GM12878 (cell line): ENCODE measurements around the gene TBL3. TPM values are rescaled to one million over a fixed set of nuclear protein-coding genes. Genes with fewer than 3 reads are reported as not detected.

Experiments used
- ATAC-seq: fragments of 200-7000 bp; cut with Tn5 transposase; 3 replicates; pipeline ENCODE4 v1.9.1; 2020; ENCODE audit warnings: mild to moderate bottlenecking, moderate library complexity
- BruUV-seq: library from RNA; stranded (reverse); fragments of 400-500 nt; replicated peaks from 2 replicates; lab custom pipeline; 2021; lab: Mats Ljungman, UMichigan
- CTCF ChIA-PET: fragments of 300-600 bp; sonication (Branson Sonifier 250); formaldehyde crosslinking; extraction: SDS; loops from one replicate; lab custom pipeline; 2021; ENCODE audit warnings: inconsistent platforms; lab: Yijun Ruan, JAX
- POLR2A ChIA-PET: fragments of 350-600 bp; formaldehyde crosslinking; extraction: SDS; loops from one replicate; lab custom pipeline; 2021; ENCODE audit warnings: inconsistent platforms; lab: Charles Lee
- RAD21 ChIA-PET: fragments of 300-600 bp; sonication (Branson Sonifier 250); formaldehyde crosslinking; loops from one replicate; lab custom pipeline; 2023; ENCODE audit warnings: antibody characterized with exemption; ENCODE audit not compliant: unreplicated experiment; lab: Charles Lee
- SMC1A ChIA-PET: fragments of 300-600 bp; sonication (Branson Sonifier 250); formaldehyde crosslinking; loops from one replicate; lab custom pipeline; 2023; ENCODE audit not compliant: unreplicated experiment, uncharacterized antibody; lab: Charles Lee
- DNase-seq: peaks from one replicate; pipeline ENCODE4 v3.0.0-alpha.2; 2011; ENCODE audit warnings: low read depth, low spot score
- FAIRE-seq: peaks from 3 replicates; lab custom pipeline; 2011; peaks lifted over from hg19 to GRCh38; lab: Jason Lieb, UNC
- H2AFZ ChIP-seq: 2 replicates; pipeline ENCODE4 v1.6.0; 2011; ENCODE audit warnings: low read depth, low read length, control low read depth; ENCODE audit not compliant: control insufficient read depth
- H3K27ac ChIP-seq: 2 replicates; pipeline ENCODE4 v1.5.1; 2011; ENCODE audit warnings: control low read depth; ENCODE audit not compliant: control insufficient read depth, insufficient read depth
- H3K27me3 ChIP-seq, 2 experiments: replicated peaks in 1 of 2; 2 replicates each; pipeline versions ENCODE4 v1.6.0 to v1.6.1; 2011; ENCODE audit warnings: low read length in 1 of 2; ENCODE audit not compliant: control insufficient read depth in 2 of 2, insufficient read depth in 2 of 2
- H3K36me3 ChIP-seq, 2 experiments: 2 replicates each; pipeline ENCODE4 v1.5.1; 2011; ENCODE audit warnings: low read length in 1 of 2; ENCODE audit not compliant: control insufficient read depth in 2 of 2, insufficient read depth in 2 of 2
- H3K4me1 ChIP-seq: 2 replicates; pipeline ENCODE4 v1.6.1; 2011; ENCODE audit warnings: mild to moderate bottlenecking, low read length, moderate library complexity, mixed read lengths; ENCODE audit not compliant: control insufficient read depth, insufficient read depth
- H3K4me2 ChIP-seq: 2 replicates; pipeline ENCODE4 v1.6.0; 2011; ENCODE audit warnings: control low read depth; ENCODE audit not compliant: control insufficient read depth, insufficient read depth
- H3K4me3 ChIP-seq: fragments of 200-600 bp; sonication (generic); 2 replicates; pipeline ENCODE4 v1.5.1; 2016
- H3K79me2 ChIP-seq: 2 replicates; pipeline ENCODE4 v1.6.0; 2011; ENCODE audit warnings: low read length; ENCODE audit not compliant: control insufficient read depth, insufficient read depth
- H3K9ac ChIP-seq: 2 replicates; pipeline ENCODE4 v1.8.0; 2011; ENCODE audit warnings: low read length, control low read depth, mixed read lengths; ENCODE audit not compliant: control insufficient read depth, insufficient read depth
- H3K9me3 ChIP-seq: replicated peaks from 3 replicates; pipeline ENCODE4 v1.5.1; 2011; ENCODE audit warnings: mild to moderate bottlenecking, low read length; ENCODE audit not compliant: control insufficient read depth, insufficient read depth
- H4K20me1 ChIP-seq: 2 replicates; pipeline ENCODE4 v1.6.0; 2011; ENCODE audit not compliant: control insufficient read depth, insufficient read depth
- CEBPB ChIP-seq, 2 experiments: fragments of 150-350 bp in 1 of 2; IDR thresholded peaks; 2 replicates each; pipeline ENCODE4 v1.6.1; 2012 to 2014; ENCODE audit warnings: low read depth in 2 of 2, low read length in 2 of 2, borderline replicate concordance in 1 of 2, inconsistent platforms in 1 of 2
- NFIC ChIP-seq: IDR thresholded peaks from 2 replicates; pipeline ENCODE4 v1.6.1; 2012; ENCODE audit warnings: low read depth, mild to moderate bottlenecking, inconsistent platforms, low read length, moderate library complexity
- NR2C1 ChIP-seq: fragments of 450-650 bp; IDR thresholded peaks from 2 replicates; pipeline ENCODE4 v1.6.1; 2017; ENCODE audit warnings: antibody characterized with exemption, mild to moderate bottlenecking, moderate library complexity
- ZNF217 ChIP-seq: fragments of 450-650 bp; IDR thresholded peaks from 2 replicates; pipeline ENCODE4 v1.6.1; 2017; ENCODE audit warnings: antibody characterized with exemption, mild to moderate bottlenecking
- WGBS: methylation state at CpG from one replicate; pipeline ENCODE4 v1.1.6; 2016; ENCODE audit warnings: low lambda C conversion rate; ENCODE audit not compliant: insufficient replicate concordance, insufficient coverage; ENCODE audit errors: missing lambda C conversion rate; 5-methylcytosine and 5-hydroxymethylcytosine counted together
- in situ Hi-C: fragments of 300-500 bp; cut with MboI; formaldehyde crosslinking; loops from 9 replicates; pipeline ENCODE4 v1.14.3; 2018; ENCODE audit warnings: mixed read lengths
- intact Hi-C: fragments of 100-400 bp; cut with micrococcal nuclease; formaldehyde crosslinking; loops from one replicate; pipeline ENCODE4 v1.14.2; 2022; ENCODE audit not compliant: unreplicated experiment
- polyA plus RNA-seq, 11 experiments: library from polyadenylated mRNA; depleted of rRNA in 4 of 11; unstranded in 6 of 11; stranded (reverse) in 5 of 11; fragments of >200 nt; fragmentation: Nextera tagmentation in 4 of 11; fragmentation: Illumina TruSeq in 1 of 11; extraction: Ambion mirVana in 4 of 11; extraction: Trizol in 1 of 11; gene quantifications; 1 replicate in 1 of 11; 2 replicates in 10 of 11; pipeline versions ENCODE4 v1.2.1 to v1.2.3, GENCODE V29; 2011 to 2016; ENCODE audit warnings: inconsistent platforms in 2 of 11, missing spikeins in 2 of 11, low read depth in 1 of 11
- total RNA-seq, 4 experiments: library from RNA; depleted of rRNA in 3 of 4; stranded (reverse); fragments of >200 nt in 3 of 4; fragmentation: Illumina TruSeq in 1 of 4; extraction: Trizol in 1 of 4; gene quantifications; 2 replicates each; pipeline versions ENCODE4 v1.2.1 to v1.2.3, GENCODE V29; 2013 to 2021
- TF ChIP-seq, protein P1 (sequence below): IDR thresholded peaks from 2 replicates; pipeline ENCODE4 v1.6.1; 2011; ENCODE audit warnings: mild to moderate bottlenecking, low read depth, low read length, moderate library complexity; ENCODE audit not compliant: insufficient replicate concordance
- TF ChIP-seq, protein P2 (sequence below): fragments of 450-650 bp; IDR thresholded peaks from 2 replicates; pipeline ENCODE4 v1.6.1; 2017; ENCODE audit warnings: mild to moderate bottlenecking

The TBL3 gene
- total and polyA plus RNA-seq, 10 of the 15 experiments (the other 5 are each of a cell fraction or from before 2014, with no cell fraction given) = 1.2 to 101 (median 34.2) TPM

DNA sequence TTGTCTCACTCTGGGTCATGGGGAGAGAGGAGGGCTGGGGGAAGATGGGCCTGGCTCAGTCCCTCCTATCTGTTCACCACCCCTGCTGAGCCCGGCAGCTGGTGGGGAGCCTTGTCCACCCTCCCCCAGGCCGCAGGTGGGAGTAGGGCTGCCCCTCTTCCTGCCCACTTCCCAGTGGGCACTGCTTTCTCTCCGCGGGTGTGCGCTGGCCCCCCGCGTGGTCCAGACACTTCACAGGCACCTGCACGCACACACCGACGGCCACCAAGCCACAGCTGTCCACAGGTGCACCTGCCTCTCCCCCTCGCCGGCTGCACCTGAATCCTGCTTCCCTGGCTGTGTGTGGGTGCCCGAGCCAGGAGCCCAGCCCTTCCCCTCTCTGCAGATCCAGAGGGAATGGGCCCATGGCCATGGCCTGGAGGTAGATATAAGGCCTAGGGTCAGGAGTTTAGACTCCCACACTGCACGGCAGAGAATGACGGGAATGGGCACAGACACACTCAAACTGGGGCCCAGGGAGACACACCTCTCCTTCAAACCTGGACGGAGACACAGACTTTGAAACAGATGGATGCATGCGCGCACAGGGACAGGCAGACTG is 56.9 kb downstream of the TBL3 start:
- 69% methylated on average over 18 of the region's 18 CpGs for WGBS
- no peaks in the 10 kb centered on the region for H3K79me2 ChIP-seq
- in situ Hi-C loops = no loop called here
- no peak overlapping the region for H3K9ac ChIP-seq
- POLR2A ChIA-PET = no interaction called here
- H3K9me3 ChIP-seq = no peaks in the 10 kb centered on the region
- TF ChIP-seq NFIC (no peak), ZNF217 (no peak), CEBPB (IDR thresholded peaks at IDR 0.05; ENCODE audit: borderline replicate concordance in 1 of 2, low read depth in 2 of 2, low read length in 2 of 2) (no peak), NR2C1 (no peak)
- TF ChIP-seq, protein P1, sequence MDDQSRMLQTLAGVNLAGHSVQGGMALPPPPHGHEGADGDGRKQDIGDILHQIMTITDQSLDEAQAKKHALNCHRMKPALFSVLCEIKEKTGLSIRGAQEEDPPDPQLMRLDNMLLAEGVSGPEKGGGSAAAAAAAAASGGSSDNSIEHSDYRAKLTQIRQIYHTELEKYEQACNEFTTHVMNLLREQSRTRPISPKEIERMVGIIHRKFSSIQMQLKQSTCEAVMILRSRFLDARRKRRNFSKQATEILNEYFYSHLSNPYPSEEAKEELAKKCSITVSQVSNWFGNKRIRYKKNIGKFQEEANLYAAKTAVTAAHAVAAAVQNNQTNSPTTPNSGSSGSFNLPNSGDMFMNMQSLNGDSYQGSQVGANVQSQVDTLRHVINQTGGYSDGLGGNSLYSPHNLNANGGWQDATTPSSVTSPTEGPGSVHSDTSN = no peak
- TF ChIP-seq, protein P2, sequence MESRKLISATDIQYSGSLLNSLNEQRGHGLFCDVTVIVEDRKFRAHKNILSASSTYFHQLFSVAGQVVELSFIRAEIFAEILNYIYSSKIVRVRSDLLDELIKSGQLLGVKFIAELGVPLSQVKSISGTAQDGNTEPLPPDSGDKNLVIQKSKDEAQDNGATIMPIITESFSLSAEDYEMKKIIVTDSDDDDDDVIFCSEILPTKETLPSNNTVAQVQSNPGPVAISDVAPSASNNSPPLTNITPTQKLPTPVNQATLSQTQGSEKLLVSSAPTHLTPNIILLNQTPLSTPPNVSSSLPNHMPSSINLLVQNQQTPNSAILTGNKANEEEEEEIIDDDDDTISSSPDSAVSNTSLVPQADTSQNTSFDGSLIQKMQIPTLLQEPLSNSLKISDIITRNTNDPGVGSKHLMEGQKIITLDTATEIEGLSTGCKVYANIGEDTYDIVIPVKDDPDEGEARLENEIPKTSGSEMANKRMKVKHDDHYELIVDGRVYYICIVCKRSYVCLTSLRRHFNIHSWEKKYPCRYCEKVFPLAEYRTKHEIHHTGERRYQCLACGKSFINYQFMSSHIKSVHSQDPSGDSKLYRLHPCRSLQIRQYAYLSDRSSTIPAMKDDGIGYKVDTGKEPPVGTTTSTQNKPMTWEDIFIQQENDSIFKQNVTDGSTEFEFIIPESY = no peak
- TF ChIP-seq, all 136 proteins: peak for 0
- RAD21 ChIA-PET = no interaction called here
- DNase-seq (no peak), ATAC-seq (no peak), FAIRE-seq (no peak)
- Histone ChIP-seq H4K20me1 (peaks cover 5% of the 10 kb centered on the region; the same call in 1 of the 2 replicates), H3K27ac (no peak overlapping the region), H3K4me1 (peaks cover under 1% of the 10 kb centered on the region; the same call in 1 of the 2 replicates), H3K36me3 (no peaks in the 10 kb centered on the region), H3K27me3 (peaks cover 11 to 13% of the 10 kb centered on the region in 2 experiments), H2AFZ (no peak overlapping the region), H3K4me3 (no peak overlapping the region), H3K4me2 (no peak overlapping the region)
- CTCF ChIA-PET = no interaction called here
- no TSS peak for BruUV-seq
- SMC1A ChIA-PET = interaction anchor here (0.9 kb wide), 1 partner anchor 112 kb away, joined by 4 read pairs; no protein-coding TSS in a partner anchor
- intact Hi-C loops = no loop called here
